ENCODE measurements around the gene CHID1.

Gene CHID1

DNA sequence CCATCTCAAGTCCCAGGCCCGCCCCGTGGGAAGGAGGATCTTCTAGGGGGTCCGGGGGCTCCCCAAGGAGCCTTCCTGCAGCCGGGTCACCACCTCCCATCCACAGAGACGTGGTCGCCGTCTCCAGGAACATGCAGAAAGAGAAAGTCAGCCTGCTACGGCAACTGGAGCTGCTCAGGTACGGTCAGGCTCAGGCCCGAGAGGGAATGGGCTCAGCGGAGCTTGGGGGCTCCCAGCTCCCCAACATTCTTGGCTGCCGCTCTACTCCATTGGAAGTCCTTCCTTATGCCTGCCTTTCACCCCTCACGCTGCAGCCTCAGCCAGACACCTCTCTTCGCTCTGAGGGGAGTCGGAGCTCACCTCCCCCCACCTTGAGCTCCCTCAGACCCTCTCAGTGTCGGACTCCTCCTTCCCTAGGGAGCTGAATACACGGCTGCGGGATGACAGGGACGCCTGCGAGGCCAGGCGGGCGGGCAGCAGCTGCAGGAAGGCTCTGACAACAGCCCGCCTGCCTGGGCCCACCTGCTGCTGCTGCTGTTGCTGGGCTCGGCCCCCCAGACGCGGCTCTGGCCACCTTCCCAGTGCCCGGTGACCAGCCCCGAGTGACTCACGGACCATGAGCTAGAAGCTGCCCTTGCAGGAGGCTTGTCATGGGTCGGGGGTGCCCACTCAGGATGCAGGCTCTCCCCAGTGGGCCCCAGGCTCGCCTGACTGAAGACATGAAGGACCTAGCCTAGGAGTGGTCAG is 79.3 kb downstream of the CHID1 start:
- no peak for DNase-seq

DNA sequence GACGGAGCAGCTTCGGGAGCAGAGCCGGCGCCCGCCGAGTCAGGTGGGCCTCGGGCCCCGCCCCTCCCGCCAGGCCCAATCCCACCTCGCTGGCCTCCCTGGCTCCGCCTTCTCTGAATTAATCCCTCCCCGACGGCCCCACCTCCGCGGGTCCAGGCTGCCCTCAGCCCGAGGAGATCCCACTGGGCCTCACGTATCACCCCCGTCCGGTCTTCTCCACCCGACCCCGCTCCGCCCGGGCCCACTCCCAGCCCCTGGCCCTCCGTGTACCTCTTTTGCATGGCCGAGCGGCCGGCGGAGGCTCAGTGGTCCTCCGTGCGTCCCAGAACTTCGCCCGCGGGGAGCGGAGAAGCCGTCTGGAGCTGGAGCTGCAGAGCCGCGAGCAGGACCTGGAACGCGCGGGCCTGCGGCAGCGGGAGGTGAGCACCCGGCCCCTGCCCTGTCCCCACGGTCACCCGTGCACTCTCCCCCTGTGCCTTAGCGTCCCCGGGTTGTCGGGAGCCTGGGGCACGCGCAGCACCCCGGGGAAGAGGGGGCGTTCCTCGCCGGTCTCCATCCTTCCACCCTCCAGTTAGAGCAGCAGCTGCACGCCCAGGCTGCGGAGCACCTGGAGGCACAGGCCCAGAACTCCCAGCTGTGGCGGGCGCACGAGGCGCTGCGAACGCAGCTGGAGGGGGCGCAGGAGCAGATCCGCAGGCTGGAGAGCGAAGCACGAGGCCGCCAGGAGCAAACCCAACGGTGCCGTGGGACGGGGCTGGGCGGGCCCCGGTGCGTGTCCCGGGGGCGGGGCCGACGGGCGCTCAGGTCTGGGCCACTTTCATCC is 80.1 kb downstream of the CHID1 start:
- no peak for DNase-seq

DNA sequence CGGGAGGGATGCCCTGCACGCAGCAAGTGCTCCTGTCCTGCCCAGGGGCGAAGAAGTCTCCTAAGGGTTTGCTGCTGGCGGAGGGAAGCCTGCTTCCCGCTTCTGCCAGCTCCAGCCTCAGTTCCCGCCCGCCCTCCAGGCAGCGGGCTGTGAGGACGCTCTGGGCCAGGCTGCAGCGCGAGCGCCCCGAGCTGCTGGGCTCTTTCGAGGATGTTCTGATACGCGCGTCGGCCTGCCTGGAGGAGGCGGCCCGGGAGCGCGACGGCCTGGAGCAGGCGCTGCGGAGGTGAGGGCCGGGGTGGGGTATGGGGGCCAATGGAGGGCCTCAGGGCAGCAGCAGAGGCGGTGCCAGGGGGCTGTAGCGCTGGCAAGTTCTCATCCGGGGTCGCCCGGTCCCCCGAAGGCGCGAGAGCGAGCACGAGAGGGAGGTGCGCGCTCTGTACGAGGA is 80.7 kb downstream of the CHID1 start:
- DNase-seq: no peak

DNA sequence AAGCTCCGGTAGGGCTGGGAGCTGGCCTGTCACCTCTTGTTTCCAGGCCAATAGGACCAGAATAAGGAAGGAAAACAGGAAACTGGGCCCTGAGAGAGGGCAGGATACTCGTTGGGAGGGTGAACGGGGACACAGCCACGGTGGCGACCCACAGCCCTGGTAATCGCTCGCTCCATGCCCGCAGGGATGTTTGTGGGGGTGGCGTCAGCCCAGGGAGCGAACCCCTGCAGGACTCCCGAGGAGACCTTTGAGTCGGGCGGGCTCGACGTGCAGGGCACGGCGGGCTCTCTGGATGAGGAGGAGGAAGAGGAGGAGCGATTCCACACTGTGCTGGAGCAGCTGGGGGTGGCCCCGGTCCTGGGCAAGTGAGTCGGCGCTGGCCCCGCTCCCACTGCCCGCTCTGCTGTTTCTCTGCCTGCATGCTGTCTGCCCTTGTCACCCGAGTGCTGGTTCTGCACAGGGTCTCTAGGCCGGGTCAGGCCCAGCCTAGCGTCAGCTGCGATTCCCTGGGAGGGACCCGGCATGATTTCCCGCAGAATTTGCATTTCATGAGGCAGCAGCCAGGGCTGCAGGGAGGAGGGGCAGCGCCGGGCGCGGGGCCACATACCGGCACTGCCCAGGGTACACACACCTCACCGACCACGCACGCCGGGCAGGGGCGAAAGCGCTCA is 81.3 kb downstream of the CHID1 start:
- no peak for DNase-seq

DNA sequence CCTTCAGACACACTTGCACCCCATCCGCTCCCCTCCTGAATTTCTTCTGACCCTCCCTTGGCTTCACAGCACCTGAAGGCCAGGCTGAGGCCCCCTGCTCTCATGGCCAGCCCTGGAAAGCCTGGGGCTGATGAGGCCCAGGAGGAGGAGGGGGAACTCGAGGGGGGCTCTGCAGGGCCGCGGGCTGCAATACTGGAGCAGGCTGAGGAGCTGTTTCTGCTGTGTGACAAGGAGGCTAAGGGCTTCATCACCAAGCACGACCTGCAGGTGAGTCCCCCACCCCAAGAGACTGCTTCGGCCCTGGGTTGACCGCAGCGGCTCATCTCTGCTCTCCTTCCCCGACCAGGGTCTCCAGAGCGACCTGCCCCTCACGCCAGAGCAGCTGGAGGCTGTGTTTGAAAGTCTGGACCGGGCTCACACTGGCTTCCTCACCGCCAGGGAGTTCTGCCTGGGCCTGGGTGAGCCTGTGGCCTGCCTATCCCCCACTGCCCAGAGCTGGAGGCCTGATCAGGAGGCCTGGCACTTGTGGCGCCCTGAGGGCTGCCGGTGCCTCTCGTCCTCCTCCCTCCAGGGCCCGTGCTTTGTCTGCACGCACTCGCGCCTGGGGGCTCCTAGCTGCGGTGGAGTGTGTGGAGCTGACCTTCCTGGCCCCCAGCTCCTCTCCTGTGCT is 82.0 kb downstream of the CHID1 start:
- no peak for DNase-seq

DNA sequence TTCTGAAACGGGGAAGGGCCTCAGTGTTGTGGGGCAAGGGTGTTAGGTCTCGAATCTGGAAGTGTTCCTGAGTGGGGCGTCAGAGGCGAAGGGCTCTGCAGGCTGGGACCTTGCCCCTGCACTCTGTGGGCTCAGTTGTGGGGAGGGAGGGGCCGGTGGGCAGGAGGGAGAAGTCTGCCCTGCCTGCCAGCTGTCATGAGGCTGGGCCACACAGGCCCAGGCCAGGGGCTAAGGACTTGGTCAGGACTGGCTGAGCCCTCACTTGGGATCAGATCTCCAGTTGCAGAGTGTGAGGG is 82.8 kb downstream of the CHID1 start, which contains the start of gene CRACR2B:
CRACR2B (plus strand) TSS at position 23 of the 296 bp plus-strand sequence. CDS start 689 bp downstream, outside the sequence.
- no peak for DNase-seq

DNA sequence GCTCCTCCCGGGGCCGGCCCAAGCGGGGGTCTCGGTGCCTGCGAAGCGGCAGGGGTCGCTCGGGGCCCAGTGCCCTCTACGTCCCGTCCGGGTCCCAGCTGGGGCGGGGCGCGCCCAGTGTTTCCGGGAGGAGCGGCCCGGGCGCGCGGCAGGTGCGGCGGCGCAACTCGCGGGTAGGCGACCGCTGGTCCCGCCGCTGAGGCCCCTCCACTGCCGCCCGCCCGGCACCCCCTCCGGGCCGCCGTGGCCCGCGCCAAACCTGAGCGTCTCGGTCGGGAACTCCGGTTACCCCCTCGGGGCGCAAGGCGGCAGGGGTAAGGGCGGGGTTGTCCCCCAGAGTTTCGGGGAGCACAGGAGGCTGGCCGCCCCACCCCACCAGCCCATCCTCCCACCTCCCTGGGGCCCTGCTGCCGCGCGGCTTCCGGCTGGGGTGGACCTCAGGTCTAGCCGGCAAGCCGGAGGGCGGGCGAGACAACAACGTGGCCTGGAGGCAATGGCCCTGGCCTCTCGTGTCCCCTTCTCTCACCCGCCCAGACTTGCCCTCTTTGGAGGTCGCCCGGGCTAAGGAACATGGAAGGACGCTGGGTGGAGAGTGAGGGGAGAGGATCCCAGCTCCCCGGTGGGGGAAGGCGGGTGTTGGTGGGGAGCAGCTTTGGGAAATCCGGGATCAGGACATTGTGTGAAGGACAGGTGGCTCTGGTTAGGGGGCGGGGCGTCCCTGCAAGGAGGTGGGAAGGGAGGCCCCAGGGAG is 83.3 kb downstream of the CHID1 start:
- no peak for DNase-seq

DNA sequence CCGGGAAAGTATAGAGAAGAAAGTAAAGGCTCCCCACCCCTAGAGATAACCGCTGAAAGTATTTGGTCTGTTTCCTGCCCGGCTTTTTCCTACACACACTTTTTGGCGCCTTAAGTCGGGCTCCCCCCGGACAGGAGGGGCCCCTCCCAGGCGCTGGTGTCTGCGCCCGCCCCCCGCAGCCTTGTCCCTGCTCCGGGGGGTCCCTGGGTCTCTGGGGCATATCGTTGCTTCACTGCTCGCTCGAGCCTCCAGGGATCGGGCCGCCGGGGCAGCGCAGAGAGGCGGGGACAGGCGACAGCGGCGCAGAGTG is 83.8 kb downstream of the CHID1 start:
- DNase-seq: no peak

DNA sequence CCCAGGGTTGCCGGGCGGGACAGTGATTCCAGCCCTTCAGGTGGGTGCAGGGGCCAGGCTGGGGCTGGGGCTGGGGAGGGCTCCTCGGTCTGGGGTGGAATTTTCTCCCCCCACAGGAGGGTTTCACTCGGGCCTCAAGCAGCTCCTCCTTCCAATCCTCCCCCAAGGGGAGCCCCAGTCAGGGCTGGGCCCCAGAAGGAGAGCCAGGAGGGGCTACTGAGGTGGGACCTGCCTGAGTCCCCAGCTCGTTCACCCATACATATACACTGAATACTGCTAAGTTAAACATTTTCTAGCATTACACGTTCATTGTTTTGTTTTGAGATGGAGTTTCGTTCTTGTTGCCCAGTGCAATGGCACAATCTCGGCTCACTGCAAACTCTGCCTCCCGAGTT is 84.4 kb downstream of the CHID1 start:
- no peak for DNase-seq

DNA sequence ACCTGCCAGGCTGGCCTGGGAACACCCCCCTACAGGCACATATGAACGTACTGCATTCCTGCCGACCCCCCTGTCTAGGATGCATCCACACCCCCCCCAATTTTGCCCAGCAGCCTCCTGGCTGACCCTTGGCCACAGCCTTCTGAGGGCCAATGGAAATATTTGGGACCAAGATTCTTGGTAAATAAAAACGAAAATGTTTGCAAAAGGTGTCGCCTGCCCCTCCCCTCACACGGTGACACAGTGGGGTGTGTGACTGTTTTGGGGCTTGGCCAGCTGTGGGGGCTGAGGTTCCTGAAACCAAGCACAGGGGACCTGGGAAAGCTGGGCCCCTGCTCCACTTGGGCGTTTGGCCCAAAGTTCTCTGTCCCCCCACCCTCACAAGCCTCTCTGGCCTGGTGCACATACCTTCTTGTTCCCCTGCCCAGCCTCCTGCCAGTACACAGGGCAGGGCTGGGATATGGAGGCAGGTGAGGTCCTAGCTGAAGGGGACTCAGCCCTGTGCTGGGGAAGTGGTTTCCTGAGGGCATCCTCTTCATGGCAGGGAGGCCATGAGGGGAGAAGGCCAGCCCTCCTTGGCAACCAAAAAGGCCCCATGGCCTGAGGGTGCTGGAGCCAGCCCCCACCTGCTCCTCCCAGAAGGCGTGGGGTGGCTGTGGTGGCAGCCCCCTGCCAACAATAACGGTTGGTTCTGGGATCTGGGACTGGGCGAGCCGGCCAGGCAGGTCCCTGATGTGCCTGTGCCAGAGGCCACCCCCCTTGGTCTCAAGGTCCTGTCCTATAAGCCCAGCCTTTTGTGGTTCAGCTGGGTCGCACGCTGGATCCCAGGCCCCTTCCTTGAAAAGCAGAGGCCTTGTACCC is 85.0 kb downstream of the CHID1 start:
- DNase-seq: no peak

DNA sequence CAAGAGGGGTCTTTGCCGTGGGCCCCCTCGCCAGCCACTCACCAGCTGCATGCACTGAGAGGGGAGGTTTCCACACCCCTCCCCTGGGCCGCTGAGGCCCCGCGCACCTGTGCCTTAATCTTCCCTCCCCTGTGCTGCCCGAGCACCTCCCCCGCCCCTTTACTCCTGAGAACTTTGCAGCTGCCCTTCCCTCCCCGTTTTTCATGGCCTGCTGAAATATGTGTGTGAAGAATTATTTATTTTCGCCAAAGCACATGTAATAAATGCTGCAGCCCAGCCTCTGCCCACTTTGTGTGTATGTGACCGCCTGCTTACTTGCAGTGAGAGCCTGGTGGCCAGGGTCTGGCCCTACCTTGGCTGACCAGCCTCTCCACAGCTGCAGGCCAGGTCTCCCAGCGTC is 85.7 kb downstream of the CHID1 start:
- no peak for DNase-seq

DNA sequence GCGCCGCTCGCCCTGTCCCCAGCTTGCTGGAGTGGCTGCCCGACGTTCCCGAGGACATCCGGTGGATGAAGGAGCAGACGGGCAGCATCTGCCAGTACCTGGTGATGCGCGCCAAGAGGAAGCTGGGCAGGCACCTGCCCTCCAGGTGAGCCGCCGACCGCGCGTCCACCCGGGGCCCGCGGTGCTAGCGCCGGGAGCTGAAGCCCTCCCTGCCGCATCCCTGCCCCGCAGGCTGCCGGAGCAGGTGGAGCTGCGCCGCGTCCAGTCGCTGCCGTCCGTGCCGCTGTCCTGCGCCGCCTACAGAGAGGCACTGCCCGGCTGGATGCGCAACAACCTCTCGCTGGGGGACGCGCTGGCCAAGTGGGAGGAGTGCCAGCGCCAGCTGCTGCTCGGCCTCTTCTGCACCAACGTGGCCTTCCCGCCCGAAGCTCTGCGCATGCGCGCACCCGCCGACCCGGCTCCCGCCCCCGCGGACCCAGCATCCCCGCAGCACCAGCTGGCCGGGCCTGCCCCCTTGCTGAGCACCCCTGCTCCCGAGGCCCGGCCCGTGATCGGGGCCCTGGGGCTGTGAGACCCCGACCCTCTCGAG is 86.2 kb downstream of the CHID1 start:
- no peak for DNase-seq

DNA sequence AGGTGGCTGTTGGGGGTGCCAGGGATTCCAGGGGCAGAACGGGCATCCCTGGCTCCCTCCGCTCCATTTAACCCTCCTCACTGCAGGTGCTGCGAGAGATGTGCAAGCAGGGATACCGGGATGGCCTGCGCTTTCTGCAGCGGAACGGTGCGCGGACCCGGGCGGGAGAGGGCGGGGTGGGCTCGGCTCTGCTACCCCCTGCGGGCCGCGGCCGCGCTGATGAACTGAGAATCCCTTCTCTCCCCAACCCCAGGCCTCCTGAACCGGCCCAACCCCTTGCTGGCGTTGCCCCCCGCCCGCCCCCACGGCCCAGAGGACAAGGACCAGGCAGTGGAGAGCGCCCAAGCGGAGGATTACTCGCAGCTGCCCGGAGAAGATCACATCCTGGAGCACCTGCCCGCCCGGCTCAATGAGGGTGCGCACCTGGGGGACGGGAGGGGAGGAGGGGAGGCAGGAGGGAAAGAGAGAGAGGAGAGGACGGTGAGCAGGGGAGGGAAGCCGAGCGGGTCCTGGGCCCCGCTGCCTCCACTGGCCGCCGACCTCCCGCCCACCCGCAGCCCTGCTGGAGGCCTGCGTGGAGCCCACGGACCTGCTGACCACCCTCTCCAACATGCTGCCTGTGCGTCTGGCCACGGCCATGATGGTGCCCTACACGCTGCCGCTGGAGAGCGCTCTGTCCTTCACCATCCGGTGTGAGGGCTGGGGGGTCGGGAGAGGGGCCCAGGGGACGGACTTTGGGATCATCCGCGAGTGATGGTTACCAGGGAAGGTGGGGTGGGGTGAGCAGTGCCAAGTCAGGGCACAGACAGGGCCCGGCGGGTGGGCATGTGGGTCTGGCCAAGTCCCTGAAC is 86.9 kb downstream of the CHID1 start:
- DNase-seq: no peak

DNA sequence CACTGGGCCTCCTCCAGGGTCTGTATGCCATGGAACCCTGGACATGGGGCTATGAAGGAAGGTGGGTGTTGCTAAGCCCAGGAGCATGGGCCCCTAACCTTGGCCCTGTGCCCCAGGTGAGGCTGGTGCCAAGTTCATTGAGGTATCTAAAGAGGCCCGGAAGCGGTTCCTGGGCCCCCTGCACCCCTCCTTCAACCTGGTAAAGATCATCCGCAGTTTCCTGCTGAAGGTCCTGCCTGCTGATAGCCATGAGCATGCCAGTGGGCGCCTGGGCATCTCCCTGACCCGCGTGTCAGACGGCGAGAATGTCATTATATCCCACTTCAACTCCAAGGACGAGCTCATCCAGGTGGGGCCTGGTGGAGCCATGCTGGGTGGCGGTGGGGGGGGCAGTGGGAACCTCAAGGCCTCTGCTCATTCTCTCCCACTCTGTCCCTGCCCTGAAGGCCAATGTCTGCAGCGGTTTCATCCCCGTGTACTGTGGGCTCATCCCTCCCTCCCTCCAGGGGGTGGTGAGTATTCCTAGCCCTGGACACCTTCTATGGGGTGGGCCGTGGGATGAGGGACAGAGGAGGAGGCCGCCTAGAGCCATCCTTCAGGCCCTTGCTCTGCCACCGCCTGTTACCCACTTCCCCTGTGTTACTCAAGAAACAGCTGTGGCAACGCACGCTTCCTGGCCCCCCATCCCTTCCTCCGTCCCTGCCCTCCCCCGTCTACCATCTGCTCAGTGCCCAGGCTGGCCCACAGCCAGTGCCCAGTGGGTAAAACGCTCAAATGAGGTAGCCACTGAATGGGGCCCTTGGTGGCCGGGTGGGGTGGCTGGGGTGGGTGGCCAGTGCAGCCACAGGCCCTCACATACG is 88.9 kb downstream of the CHID1 start:
- DNase-seq: no peak

DNA sequence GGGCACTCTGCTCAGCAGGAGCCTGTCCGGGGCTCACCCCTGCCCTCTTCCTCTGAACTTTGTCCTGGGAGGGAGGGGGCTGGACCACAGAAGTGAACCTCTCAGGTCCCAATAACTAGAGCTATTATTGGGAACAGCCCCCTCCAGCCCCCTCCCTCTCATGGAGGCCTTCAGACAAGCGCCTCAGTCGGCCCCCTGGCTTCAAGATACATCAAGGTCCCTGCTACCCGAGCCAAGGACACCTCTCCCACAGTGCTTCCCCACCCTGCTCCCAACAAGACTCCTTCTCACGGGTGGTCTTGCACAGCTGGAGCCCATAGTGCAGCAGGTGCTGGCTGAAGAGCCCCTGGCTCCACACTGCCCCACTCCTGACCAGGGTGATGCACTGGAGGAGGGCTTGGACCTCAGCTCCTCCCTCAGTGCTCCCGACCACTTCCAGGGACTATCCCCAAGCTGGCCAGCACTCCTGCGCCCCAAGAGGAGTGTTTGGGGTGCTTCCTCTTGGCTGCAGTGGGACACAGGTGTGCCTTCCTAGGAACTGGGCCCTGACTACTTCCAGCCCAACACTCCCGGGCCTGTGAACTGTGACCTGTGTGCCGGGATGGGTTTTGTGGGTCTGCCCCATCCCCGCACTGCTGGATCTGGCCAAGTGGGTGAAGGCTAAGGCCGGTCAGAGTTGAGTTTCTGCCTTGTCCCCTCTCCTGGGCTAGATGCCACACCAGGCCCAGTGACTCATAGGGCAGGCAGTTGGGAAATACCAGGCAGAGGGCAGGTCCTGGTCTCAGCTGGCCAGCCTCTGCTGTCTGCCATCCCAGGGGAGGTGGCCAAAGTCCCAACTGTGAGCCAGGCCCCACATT is 89.7 kb downstream of the CHID1 start:
- no peak for DNase-seq

DNA sequence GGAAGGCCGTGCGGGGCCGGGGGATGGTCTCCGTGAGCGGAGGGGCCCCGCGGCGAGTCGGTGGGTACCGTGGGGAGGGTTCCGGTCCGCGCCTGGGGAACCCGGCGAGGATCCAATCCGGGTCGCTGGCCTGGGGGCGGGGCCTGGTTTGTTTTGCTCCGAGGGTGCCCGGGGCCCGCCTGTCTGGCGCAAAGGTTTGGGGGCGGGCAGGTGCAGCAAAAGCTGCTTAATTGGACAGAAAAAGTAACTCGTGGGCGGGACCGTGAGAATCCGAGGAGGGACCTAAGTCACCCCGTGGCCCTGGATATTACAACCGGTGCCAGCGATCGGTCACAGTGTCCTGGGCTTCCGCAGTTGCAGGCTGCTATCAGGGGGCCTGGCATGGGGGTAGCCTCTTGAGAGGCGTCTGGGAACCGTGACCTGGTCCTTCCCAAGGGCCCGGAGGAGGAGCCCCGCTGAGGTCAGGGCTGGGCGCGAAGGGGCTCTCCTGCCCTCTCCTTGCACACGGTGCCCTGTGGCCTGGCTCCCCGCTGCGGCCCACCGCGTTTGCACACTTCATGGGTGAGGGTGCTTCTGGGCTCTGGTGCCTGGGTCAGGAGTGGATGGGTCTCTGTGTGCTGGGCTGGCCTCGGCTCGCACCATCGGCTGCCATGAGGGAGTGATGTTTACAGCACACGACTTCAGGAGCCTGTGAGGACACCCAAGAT is 90.5 kb downstream of the CHID1 start:
- peak; percentile 93 for DNase-seq

DNA sequence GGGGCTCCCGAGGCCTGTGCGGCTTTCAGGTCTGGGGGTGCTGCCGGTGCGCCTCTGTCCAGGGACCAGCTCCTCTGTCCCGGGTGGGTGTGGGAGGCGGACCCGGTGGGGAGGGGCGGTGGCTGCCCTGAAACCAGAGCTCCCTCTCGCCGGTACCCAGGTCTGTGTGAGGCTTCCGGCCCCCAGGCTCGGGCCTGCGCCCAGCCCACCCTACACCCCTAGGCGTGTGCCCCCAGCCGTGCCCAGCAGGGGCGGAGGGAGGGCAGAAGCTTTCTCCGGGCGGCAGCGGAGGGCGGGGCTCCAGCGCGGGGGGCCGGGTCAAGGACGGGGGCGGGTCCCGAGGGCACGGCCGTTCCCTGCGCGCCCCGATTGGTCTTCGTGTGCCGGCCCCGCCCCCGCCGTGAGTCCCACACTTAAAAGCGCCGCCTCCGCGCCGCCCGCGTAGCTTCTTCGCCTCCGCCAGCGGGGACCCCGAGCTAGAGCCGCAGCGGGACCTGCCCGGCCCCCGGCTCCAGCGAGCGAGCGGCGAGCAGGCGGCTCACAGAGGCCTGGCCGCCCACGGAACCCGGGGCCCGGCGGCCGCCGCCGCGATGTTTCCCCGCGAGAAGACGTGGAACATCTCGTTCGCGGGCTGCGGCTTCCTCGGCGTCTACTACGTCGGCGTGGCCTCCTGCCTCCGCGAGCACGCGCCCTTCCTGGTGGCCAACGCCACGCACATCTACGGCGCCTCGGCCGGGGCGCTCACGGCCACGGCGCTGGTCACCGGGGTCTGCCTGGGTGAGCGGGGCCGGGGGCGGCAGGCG is 91.3 kb downstream of the CHID1 start:
- peak; percentile 82 for DNase-seq

Measured in NK-92 treated with Interleukin-12 subunit alpha and Interleukin-12 subunit beta, amount 100 ng/mL, for 24 hours (cell line).